ENCODE data around the gene MEGF11. TPM values are rescaled to one million over a fixed set of nuclear protein-coding genes. Genes with fewer than 3 reads are reported as not detected.

Gene MEGF11
- total RNA-seq, 5 donors from 2014 or later (not counting 1 experiment from before 2014, with no cell fraction given): 0.20 TPM; not detected in 4

- Mint-ChIP-seq H3K36me3 (no peaks in the 10 kb centered on the region), H3K27ac (no peak overlapping the region), H3K27me3 (peaks cover 5 to 28% of the 10 kb centered on the region in 2 donors), H3K4me3 (no peak overlapping the region), H3K9me3 (no peaks in the 10 kb centered on the region), H3K4me1 (no peaks in the 10 kb centered on the region)
- CTCF ChIA-PET: no interaction called here
- H3K27ac ChIP-seq (ENCODE audit: low read length): no peak overlapping the region
- DNase-seq (no peak), ATAC-seq (replicated peaks in 1 of 4) (no peak)
- no peaks in the 10 kb centered on the region for H3K36me3 ChIP-seq (ENCODE audit: control insufficient read depth in 2 of 2, extremely low read depth in 1 of 2, insufficient read depth in 1 of 2, low read length in 1 of 2)
- WGBS (ENCODE audit: insufficient coverage): 83% methylated on average over 8 of the region's 8 CpGs
- POLR2A ChIA-PET: no interaction called here
- no peak overlapping the region for H3K4me3 ChIP-seq (ENCODE audit: control insufficient read depth in 1 of 2, extremely low read depth in 1 of 2, low read length in 1 of 2)
- no peaks in the 10 kb centered on the region for H3K4me1 ChIP-seq (ENCODE audit: control insufficient read depth in 1 of 2, extremely low read depth in 1 of 2, insufficient read depth in 2 of 2, low read length in 2 of 2)
- H3K27me3 ChIP-seq (replicated peaks in 1 of 2; ENCODE audit: control insufficient read depth in 2 of 2, extremely low read depth in 1 of 2, insufficient read depth in 2 of 2, low read length in 1 of 2): peaks cover 0 to 32% of the 10 kb centered on the region in 2 experiments
- no peaks in the 10 kb centered on the region for H3K9me3 ChIP-seq
These were observed 207.2 kb downstream of the MEGF11 start for GRCh38 chr15:66046326-66046725.

- Histone ChIP-seq H3K9me3 (no peaks in the 10 kb centered on the region), H3K27me3 (replicated peaks in 1 of 2; ENCODE audit: control insufficient read depth in 2 of 2, extremely low read depth in 1 of 2, insufficient read depth in 2 of 2, low read length in 1 of 2) (peaks cover 0 to 33% of the 10 kb centered on the region in 2 experiments), H3K27ac (ENCODE audit: low read length) (no peak overlapping the region), H3K36me3 (ENCODE audit: control insufficient read depth in 2 of 2, extremely low read depth in 1 of 2, insufficient read depth in 1 of 2, low read length in 1 of 2) (no peaks in the 10 kb centered on the region), H3K4me1 (ENCODE audit: control insufficient read depth in 1 of 2, extremely low read depth in 1 of 2, insufficient read depth in 2 of 2, low read length in 2 of 2) (no peaks in the 10 kb centered on the region), H3K4me3 (ENCODE audit: control insufficient read depth in 1 of 2, extremely low read depth in 1 of 2, low read length in 1 of 2) (no peak overlapping the region)
- H3K9me3 Mint-ChIP-seq: no peaks in the 10 kb centered on the region
- POLR2A ChIA-PET: no interaction called here
- no peaks in the 10 kb centered on the region for H3K4me1 Mint-ChIP-seq
- peaks cover 11 to 35% of the 10 kb centered on the region in 2 donors for H3K27me3 Mint-ChIP-seq
- DNase-seq (no peak), ATAC-seq (replicated peaks in 1 of 4) (no peak)
- no CpG with 5 or more reads among the region's 5 CpGs for WGBS (ENCODE audit: insufficient coverage)
- H3K36me3 Mint-ChIP-seq: no peaks in the 10 kb centered on the region
- no peak overlapping the region for H3K27ac Mint-ChIP-seq
- CTCF ChIA-PET: interaction anchor here in 1 of 2 donors (0.9 kb wide), 1 partner anchor 164 kb away, joined by 3 read pairs; no protein-coding TSS in a partner anchor
- no peak overlapping the region for H3K4me3 Mint-ChIP-seq
These were observed 208.0 kb downstream of the MEGF11 start for GRCh38 chr15:66045542-66045941.

DNA sequence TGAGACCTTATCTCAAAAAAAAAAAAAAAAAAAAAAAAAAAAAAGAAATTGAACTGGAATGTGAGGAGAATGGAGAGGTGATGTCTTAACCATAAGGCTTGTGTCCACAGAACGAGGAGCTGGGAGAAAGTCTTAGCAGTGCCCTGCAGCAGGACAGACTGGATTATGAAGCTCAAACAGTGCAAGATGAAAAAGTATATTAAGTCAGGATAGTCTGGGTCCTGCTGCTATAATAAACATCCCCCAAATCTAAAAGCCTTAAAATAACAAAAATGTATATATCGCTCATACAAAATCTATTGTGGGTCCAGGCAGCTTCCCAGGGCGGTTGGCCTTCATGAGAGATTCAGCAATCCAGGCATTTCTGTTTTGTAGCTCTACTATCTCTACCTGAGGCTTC is 208.7 kb downstream of the MEGF11 start:
- H3K36me3 Mint-ChIP-seq: no peaks in the 10 kb centered on the region
- Histone ChIP-seq H3K27ac (ENCODE audit: low read length) (no peak overlapping the region), H3K9me3 (no peaks in the 10 kb centered on the region), H3K4me1 (ENCODE audit: control insufficient read depth in 1 of 2, extremely low read depth in 1 of 2, insufficient read depth in 2 of 2, low read length in 2 of 2) (no peaks in the 10 kb centered on the region), H3K4me3 (ENCODE audit: control insufficient read depth in 1 of 2, extremely low read depth in 1 of 2, low read length in 1 of 2) (no peak overlapping the region), H3K27me3 (replicated peaks in 1 of 2; ENCODE audit: control insufficient read depth in 2 of 2, extremely low read depth in 1 of 2, insufficient read depth in 2 of 2, low read length in 1 of 2) (peaks cover 0 to 31% of the 10 kb centered on the region in 2 experiments), H3K36me3 (ENCODE audit: control insufficient read depth in 2 of 2, extremely low read depth in 1 of 2, insufficient read depth in 1 of 2, low read length in 1 of 2) (no peaks in the 10 kb centered on the region)
- no peak for ATAC-seq (replicated peaks in 1 of 4)
- H3K4me1 Mint-ChIP-seq: no peaks in the 10 kb centered on the region
- peaks cover 17 to 35% of the 10 kb centered on the region in 2 donors for H3K27me3 Mint-ChIP-seq
- no peak overlapping the region for H3K27ac Mint-ChIP-seq
- no peak overlapping the region for H3K4me3 Mint-ChIP-seq
- ChIA-PET POLR2A (no interaction called here), CTCF (interaction anchor here in 1 of 2 donors (0.9 kb wide), 1 partner anchor 163 kb away, joined by 3 read pairs; no protein-coding TSS in a partner anchor)
- no peak for DNase-seq
- WGBS (ENCODE audit: insufficient coverage): 80% methylated on average over 2 of the region's 3 CpGs
- H3K9me3 Mint-ChIP-seq: no peaks in the 10 kb centered on the region

DNA sequence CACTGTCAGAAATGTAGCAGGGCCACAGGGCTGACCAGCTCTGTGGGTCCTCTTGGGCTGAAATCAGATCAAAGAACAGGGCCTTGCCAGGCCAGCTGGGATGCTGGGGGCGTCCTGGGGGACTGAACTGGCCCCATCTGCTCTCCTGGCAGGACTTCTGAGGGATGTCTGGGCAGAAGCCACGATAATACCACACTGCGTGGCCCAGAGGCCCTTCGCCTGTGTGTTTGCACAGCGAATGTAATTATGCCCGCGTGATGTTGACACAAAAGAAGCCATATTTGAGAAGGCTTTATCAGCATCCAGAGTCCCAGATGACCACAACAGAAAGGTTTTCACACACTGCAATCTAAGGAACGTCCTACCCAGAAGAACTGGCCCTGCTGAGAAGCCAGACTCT is 210.3 kb downstream of the MEGF11 start:
- H3K27ac ChIP-seq (ENCODE audit: low read length): no peak overlapping the region
- Mint-ChIP-seq H3K9me3 (no peaks in the 10 kb centered on the region), H3K4me3 (no peak overlapping the region), H3K4me1 (no peaks in the 10 kb centered on the region), H3K27me3 (peaks cover 25 to 46% of the 10 kb centered on the region in 2 donors), H3K36me3 (no peaks in the 10 kb centered on the region), H3K27ac (no peak overlapping the region)
- ChIA-PET CTCF (interaction anchor here in 1 of 2 donors (0.6 kb wide), 1 partner anchor 655 kb away, joined by 3 read pairs; no protein-coding TSS in a partner anchor), POLR2A (no interaction called here)
- H3K9me3 ChIP-seq: no peaks in the 10 kb centered on the region
- H3K4me3 ChIP-seq (ENCODE audit: control insufficient read depth in 1 of 2, extremely low read depth in 1 of 2, low read length in 1 of 2): no peak overlapping the region
- ATAC-seq (replicated peaks in 1 of 4) (no peak), DNase-seq (no peak)
- H3K36me3 ChIP-seq (ENCODE audit: control insufficient read depth in 2 of 2, extremely low read depth in 1 of 2, insufficient read depth in 1 of 2, low read length in 1 of 2): no peaks in the 10 kb centered on the region
- H3K4me1 ChIP-seq (ENCODE audit: control insufficient read depth in 1 of 2, extremely low read depth in 1 of 2, insufficient read depth in 2 of 2, low read length in 2 of 2): no peaks in the 10 kb centered on the region
- peaks cover 0 to 32% of the 10 kb centered on the region in 2 experiments for H3K27me3 ChIP-seq (replicated peaks in 1 of 2; ENCODE audit: control insufficient read depth in 2 of 2, extremely low read depth in 1 of 2, insufficient read depth in 2 of 2, low read length in 1 of 2)
- 67% methylated on average over 6 of the region's 8 CpGs for WGBS (ENCODE audit: insufficient coverage)

- DNase-seq (no peak), ATAC-seq (replicated peaks in 1 of 4) (no peak)
- Histone ChIP-seq H3K4me1 (ENCODE audit: control insufficient read depth in 1 of 2, extremely low read depth in 1 of 2, insufficient read depth in 2 of 2, low read length in 2 of 2) (no peaks in the 10 kb centered on the region), H3K27me3 (replicated peaks in 1 of 2; ENCODE audit: control insufficient read depth in 2 of 2, extremely low read depth in 1 of 2, insufficient read depth in 2 of 2, low read length in 1 of 2) (peaks cover 0 to 32% of the 10 kb centered on the region in 2 experiments), H3K36me3 (ENCODE audit: control insufficient read depth in 2 of 2, extremely low read depth in 1 of 2, insufficient read depth in 1 of 2, low read length in 1 of 2) (no peaks in the 10 kb centered on the region), H3K4me3 (ENCODE audit: control insufficient read depth in 1 of 2, extremely low read depth in 1 of 2, low read length in 1 of 2) (no peak overlapping the region), H3K27ac (ENCODE audit: low read length) (no peak overlapping the region), H3K9me3 (no peaks in the 10 kb centered on the region)
- CTCF ChIA-PET: interaction anchor here in 1 of 2 donors (0.6 kb wide), 1 partner anchor 656 kb away, joined by 3 read pairs; no protein-coding TSS in a partner anchor
- Mint-ChIP-seq H3K9me3 (no peaks in the 10 kb centered on the region), H3K27me3 (peaks cover 29 to 48% of the 10 kb centered on the region in 2 donors), H3K4me1 (no peaks in the 10 kb centered on the region), H3K4me3 (no peak overlapping the region), H3K36me3 (no peaks in the 10 kb centered on the region), H3K27ac (no peak overlapping the region)
- POLR2A ChIA-PET: no interaction called here
- WGBS (ENCODE audit: insufficient coverage): 88% methylated on average over 3 of the region's 5 CpGs
These were observed 210.9 kb downstream of the MEGF11 start for GRCh38 chr15:66042624-66043023.

GRCh38 chr15:66041276-66041675 is 212.3 kb downstream of the MEGF11 start:
- H3K4me3 ChIP-seq (ENCODE audit: control insufficient read depth in 1 of 2, extremely low read depth in 1 of 2, low read length in 1 of 2): no peak overlapping the region
- no peaks in the 10 kb centered on the region for H3K4me1 ChIP-seq (ENCODE audit: control insufficient read depth in 1 of 2, extremely low read depth in 1 of 2, insufficient read depth in 2 of 2, low read length in 2 of 2)
- no peak overlapping the region for H3K4me3 Mint-ChIP-seq
- peaks cover 42 to 61% of the 10 kb centered on the region in 2 donors for H3K27me3 Mint-ChIP-seq
- H3K27ac ChIP-seq (ENCODE audit: low read length): no peak overlapping the region
- H3K27me3 ChIP-seq (replicated peaks in 1 of 2; ENCODE audit: control insufficient read depth in 2 of 2, extremely low read depth in 1 of 2, insufficient read depth in 2 of 2, low read length in 1 of 2): peaks cover 0 to 35% of the 10 kb centered on the region in 2 experiments
- H3K9me3 ChIP-seq: no peaks in the 10 kb centered on the region
- DNase-seq (no peak), ATAC-seq (replicated peaks in 1 of 4) (no peak)
- 81% methylated on average over 2 of the region's 6 CpGs for whole genome bisulfite sequencing (ENCODE audit: insufficient coverage)
- H3K9me3 Mint-ChIP-seq: no peaks in the 10 kb centered on the region
- ChIA-PET POLR2A (no interaction called here), CTCF (no interaction called here)
- H3K36me3 Mint-ChIP-seq: no peaks in the 10 kb centered on the region
- H3K4me1 Mint-ChIP-seq: no peaks in the 10 kb centered on the region
- no peak overlapping the region for H3K27ac Mint-ChIP-seq
- H3K36me3 ChIP-seq (ENCODE audit: control insufficient read depth in 2 of 2, extremely low read depth in 1 of 2, insufficient read depth in 1 of 2, low read length in 1 of 2): no peaks in the 10 kb centered on the region

All from T-cell (primary cell).